ENCODE data around the gene ZNF485.
"Not testable (repeated sequence)": the region's sequence is repeated elsewhere in the genome, so short reads cannot be mapped to it uniquely, and the experiment has no call there.

The ZNF485 gene

DNA sequence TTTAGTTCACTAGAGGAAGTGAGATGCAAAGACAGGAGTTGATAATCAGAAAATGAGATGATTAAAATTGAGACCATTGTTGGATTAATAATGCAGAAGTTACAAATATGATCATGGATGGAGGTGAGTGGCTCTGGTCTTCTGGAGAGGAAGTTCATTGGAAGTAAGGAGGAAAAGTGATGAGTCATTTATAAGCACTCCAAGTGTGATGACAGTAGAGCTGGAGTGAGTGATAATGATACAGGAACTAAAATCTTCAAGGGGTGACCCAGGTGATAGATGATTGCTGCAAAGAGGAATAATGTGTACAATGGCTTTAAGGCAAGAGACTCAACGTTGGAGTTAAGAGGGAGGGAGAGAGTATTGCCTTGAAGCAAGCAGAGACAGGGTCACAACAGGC, 21.7 kb downstream of the ZNF485 start:
- H3K4me3 ChIP-seq (ENCODE audit: low read depth, low read length) = no peak overlapping the region
- TF ChIP-seq, protein P1, sequence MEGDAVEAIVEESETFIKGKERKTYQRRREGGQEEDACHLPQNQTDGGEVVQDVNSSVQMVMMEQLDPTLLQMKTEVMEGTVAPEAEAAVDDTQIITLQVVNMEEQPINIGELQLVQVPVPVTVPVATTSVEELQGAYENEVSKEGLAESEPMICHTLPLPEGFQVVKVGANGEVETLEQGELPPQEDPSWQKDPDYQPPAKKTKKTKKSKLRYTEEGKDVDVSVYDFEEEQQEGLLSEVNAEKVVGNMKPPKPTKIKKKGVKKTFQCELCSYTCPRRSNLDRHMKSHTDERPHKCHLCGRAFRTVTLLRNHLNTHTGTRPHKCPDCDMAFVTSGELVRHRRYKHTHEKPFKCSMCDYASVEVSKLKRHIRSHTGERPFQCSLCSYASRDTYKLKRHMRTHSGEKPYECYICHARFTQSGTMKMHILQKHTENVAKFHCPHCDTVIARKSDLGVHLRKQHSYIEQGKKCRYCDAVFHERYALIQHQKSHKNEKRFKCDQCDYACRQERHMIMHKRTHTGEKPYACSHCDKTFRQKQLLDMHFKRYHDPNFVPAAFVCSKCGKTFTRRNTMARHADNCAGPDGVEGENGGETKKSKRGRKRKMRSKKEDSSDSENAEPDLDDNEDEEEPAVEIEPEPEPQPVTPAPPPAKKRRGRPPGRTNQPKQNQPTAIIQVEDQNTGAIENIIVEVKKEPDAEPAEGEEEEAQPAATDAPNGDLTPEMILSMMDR (IDR thresholded peaks at IDR 0.05; ENCODE audit: control insufficient read depth, extremely low read depth, insufficient read depth) = no peak
- no peak for DNase-seq (ENCODE audit: low read depth)

DNA sequence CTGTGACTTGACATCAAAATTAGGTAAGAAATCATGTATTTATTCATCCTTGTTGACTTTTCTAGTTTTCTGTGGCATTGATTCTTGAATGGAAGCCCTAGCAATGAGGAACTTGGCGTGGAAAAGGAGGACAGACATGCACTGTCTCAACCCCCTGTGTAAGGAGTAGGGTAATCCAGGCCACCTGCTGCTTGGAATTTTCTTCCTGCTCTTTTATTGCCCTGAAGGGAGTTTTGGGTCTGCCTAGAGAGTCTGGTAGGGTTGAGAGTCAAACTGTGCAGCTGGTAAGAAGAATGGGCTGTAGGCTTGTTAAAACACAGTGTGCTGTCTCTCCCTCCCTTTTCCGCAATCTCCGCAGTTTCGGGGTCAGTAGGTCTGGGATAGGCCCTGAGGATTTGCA, 22.7 kb downstream of the ZNF485 start:
- TF ChIP-seq, protein P1 (IDR thresholded peaks at IDR 0.05; ENCODE audit: control insufficient read depth, extremely low read depth, insufficient read depth) = no peak
- no peak for DNase-seq (ENCODE audit: low read depth)
- no peak overlapping the region for H3K4me3 ChIP-seq (ENCODE audit: low read depth, low read length)

DNA sequence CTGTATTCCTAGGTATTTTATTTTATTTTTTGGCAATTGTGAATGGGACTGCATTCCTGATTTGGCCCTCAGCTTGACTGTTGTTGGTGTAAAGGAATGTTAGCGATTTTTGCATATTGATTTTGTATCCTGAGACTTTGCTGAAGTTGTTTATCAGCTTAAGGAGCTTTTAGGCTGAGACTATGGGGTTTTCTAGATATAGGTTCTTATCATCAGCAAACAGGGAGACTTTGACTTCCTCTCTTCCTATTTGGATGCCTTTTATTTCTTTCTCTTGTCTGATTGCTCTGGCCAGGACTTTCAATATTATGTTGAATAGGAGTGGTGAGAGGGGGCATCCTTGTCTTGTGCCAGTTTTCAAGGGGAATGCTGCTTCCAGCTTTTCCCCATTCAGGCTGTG, 29.6 kb downstream of the ZNF485 start:
- H3K4me3 ChIP-seq (ENCODE audit: low read depth, low read length); DNase-seq (ENCODE audit: low read depth): not testable (repeated sequence)

DNA sequence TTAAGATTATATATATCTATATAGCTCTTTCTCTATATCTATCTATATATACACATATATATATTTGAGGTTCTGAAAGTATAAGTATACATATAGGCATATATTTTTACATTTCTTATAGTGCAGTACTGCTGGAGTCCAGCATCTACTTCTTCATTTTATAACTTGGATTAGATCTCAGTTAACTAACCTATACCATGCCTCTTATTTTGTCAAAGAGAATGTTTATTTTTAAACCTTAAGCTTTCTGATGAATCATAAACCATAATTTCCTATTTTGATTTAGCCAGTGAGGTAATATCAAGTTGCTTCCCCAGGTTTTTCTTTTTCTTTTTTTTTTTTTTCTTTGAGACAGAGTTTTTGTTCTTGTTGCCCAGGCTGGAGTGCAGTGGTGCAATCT, 34.4 kb downstream of the ZNF485 start:
- TF ChIP-seq, protein P1 (IDR thresholded peaks at IDR 0.05; ENCODE audit: control insufficient read depth, extremely low read depth, insufficient read depth) = no peak
- no peak for DNase-seq (ENCODE audit: low read depth)
- no peak overlapping the region for H3K4me3 ChIP-seq (ENCODE audit: low read depth, low read length)

DNA sequence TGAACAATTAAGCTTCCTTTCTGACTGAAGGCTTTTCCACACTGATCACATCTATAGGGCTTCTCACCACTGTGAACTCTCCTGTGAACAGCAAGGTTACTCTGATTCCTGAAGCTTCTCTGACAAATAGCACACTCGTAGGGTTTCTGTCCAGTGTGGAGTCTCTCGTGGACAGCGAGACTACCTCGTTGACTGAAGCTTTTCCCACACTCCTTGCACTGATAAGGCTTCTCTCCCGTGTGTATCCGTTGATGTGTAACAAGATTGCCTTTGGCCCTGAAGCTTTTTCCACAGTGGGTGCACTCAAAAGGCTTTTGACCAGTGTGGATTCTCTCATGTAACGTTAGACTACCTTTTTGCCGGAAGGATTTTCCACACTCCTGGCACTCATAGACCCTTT, 38.0 kb downstream of the ZNF485 start:
- no peak for DNase-seq (ENCODE audit: low read depth)
- H3K4me3 ChIP-seq (ENCODE audit: low read depth, low read length) = no peak overlapping the region
- TF ChIP-seq, protein P1 (IDR thresholded peaks at IDR 0.05; ENCODE audit: control insufficient read depth, extremely low read depth, insufficient read depth) = no peak

GRCh38 chr10:43645866-43646265, 39.6 kb downstream of the ZNF485 start:
- no peak overlapping the region for H3K4me3 ChIP-seq (ENCODE audit: low read depth, low read length)
- DNase-seq (ENCODE audit: low read depth) = no peak
- TF ChIP-seq, protein P1 (IDR thresholded peaks at IDR 0.05; ENCODE audit: control insufficient read depth, extremely low read depth, insufficient read depth) = no peak

GRCh38 chr10:43647576-43647975, 41.3 kb downstream of the ZNF485 start:
- peak overlapping the region; percentile 61 for H3K4me3 ChIP-seq (ENCODE audit: low read depth, low read length)
- TF ChIP-seq, protein P1 (IDR thresholded peaks at IDR 0.05; ENCODE audit: control insufficient read depth, extremely low read depth, insufficient read depth) = no peak
- DNase-seq (ENCODE audit: low read depth) = no peak

DNA sequence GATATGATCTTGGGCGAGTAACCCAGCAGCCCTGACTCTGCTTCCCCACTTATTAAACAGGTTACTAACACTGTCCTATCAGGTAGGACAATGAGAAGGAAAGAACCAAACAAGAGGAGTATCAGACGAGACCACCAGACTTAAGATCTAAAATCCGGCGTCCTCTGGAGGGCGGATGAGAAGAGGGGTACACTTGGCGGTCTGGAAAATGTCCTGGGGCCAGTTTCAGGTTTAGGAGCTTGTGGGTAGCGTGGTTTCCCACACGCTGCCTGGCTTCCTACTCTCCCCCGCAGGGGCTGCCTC, 41.8 kb downstream of the ZNF485 start:
- TF ChIP-seq, protein P1 (IDR thresholded peaks at IDR 0.05; ENCODE audit: control insufficient read depth, extremely low read depth, insufficient read depth) = no peak
- peak overlapping the region; percentile 61 for H3K4me3 ChIP-seq (ENCODE audit: low read depth, low read length)
- DNase-seq (ENCODE audit: low read depth) = no peak

All from LNCaP clone FGC (cell line).